ENCODE measurements around the gene ARHGAP6. TPM values are rescaled to one million over a fixed set of nuclear protein-coding genes. Genes with fewer than 3 reads are reported as not detected.

ARHGAP6 gene
- total and polyA plus RNA-seq, 9 of the 15 experiments (the other 6 are each of a cell fraction or from before 2014, with no cell fraction given), result 12.5 to 63.6 (median 41.8) TPM

GRCh38 chrX:11375614-11376119 is 290.1 kb downstream of the ARHGAP6 start (continued):
- TF ChIP-seq FOXM1 (IDR thresholded peaks at IDR 0.05; ENCODE audit: low read depth) (peak; percentile 86), FOXM1 (CRISPR knock-in tag; IDR thresholded peaks at IDR 0.05; ENCODE audit: low read depth) (no peak), SETDB1 (IDR thresholded peaks at IDR 0.05; ENCODE audit: low read length) (no peak), CSDE1 (IDR thresholded peaks at IDR 0.05) (0 out of 4 replicates have a peak, but pooled peaks of 1 of the 2 experiments have one; percentile 76), ZBTB26 (CRISPR knock-in tag; IDR thresholded peaks at IDR 0.05) (peak; percentile 58; the same call in 1 of the 2 replicates), RCOR1 (IDR thresholded peaks at IDR 0.05; ENCODE audit: borderline replicate concordance in 1 of 2, low read depth in 2 of 2, low read length in 2 of 2) (peak in 1 of 2 experiments; percentile 76; a peak in 3 of 4 replicates), ZBTB2 (IDR thresholded peaks at IDR 0.05) (peak; percentile 68; the same call in 1 of the 2 replicates), FOXK2 (conservative IDR thresholded peaks at IDR 0.05 in 1 of 2, IDR thresholded peaks at IDR 0.05 in 1 of 2; ENCODE audit: low read depth in 2 of 2) (peak; percentile 65 to 72; a peak in 3 of 4 replicates), PML (IDR thresholded peaks at IDR 0.05; ENCODE audit: low read length) (peak; percentile 75), MBD2 (IDR thresholded peaks at IDR 0.05; ENCODE audit: borderline replicate concordance, low read depth) (peak; percentile 68), TAL1 (IDR thresholded peaks at IDR 0.05) (peak; percentile 91), ZNF398 (CRISPR knock-in tag; IDR thresholded peaks at IDR 0.05) (no peak), MAFK (IDR thresholded peaks at IDR 0.05; ENCODE audit: low read length) (peak; percentile 86), CHD2 (IDR thresholded peaks at IDR 0.05; ENCODE audit: low read depth, low read length) (no peak), MCM7 (IDR thresholded peaks at IDR 0.05) (peak in 1 of 2 experiments; percentile 81; a peak in 1 of 4 replicates), SP2 (IDR thresholded peaks at IDR 0.05; ENCODE audit: extremely low read depth, low read depth, low read length, poor library complexity, severe bottlenecking) (no peak), ZNF347 (CRISPR knock-in tag; IDR thresholded peaks at IDR 0.05; ENCODE audit: low read depth) (no peak)
- TF ChIP-seq, protein P1, sequence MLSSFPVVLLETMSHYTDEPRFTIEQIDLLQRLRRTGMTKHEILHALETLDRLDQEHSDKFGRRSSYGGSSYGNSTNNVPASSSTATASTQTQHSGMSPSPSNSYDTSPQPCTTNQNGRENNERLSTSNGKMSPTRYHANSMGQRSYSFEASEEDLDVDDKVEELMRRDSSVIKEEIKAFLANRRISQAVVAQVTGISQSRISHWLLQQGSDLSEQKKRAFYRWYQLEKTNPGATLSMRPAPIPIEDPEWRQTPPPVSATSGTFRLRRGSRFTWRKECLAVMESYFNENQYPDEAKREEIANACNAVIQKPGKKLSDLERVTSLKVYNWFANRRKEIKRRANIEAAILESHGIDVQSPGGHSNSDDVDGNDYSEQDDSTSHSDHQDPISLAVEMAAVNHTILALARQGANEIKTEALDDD (IDR thresholded peaks at IDR 0.05), result 0 out of 2 replicates have a peak, but pooled peaks have one; percentile 17
- TF ChIP-seq, protein P2, sequence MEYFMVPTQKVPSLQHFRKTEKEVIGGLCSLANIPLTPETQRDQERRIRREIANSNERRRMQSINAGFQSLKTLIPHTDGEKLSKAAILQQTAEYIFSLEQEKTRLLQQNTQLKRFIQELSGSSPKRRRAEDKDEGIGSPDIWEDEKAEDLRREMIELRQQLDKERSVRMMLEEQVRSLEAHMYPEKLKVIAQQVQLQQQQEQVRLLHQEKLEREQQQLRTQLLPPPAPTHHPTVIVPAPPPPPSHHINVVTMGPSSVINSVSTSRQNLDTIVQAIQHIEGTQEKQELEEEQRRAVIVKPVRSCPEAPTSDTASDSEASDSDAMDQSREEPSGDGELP (CRISPR knock-in tag; IDR thresholded peaks at IDR 0.05; ENCODE audit: borderline replicate concordance), result no peak
- TF ChIP-seq, protein P3, sequence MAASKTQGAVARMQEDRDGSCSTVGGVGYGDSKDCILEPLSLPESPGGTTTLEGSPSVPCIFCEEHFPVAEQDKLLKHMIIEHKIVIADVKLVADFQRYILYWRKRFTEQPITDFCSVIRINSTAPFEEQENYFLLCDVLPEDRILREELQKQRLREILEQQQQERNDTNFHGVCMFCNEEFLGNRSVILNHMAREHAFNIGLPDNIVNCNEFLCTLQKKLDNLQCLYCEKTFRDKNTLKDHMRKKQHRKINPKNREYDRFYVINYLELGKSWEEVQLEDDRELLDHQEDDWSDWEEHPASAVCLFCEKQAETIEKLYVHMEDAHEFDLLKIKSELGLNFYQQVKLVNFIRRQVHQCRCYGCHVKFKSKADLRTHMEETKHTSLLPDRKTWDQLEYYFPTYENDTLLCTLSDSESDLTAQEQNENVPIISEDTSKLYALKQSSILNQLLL (CRISPR knock-in tag; IDR thresholded peaks at IDR 0.05; ENCODE audit: borderline replicate concordance), result no peak
